ENCODE results near the gene IBA57.
A peak's percentile ranks its signal among the peaks of the same experiment; 100 is the strongest.

The IBA57 gene

GRCh38 chr1:228144193-228144992, 21.2 kb upstream of the IBA57 start:
- DNase-seq: no peak

- no peak for DNase-seq
These were observed 20.6 kb upstream of the IBA57 start for GRCh38 chr1:228144993-228145343.

GRCh38 chr1:228145463-228146416, 19.9 kb upstream of the IBA57 start:
- no peak for DNase-seq

GRCh38 chr1:228146417-228147150, 19.0 kb upstream of the IBA57 start:
- DNase-seq: no peak

GRCh38 chr1:228147151-228147693, 18.4 kb upstream of the IBA57 start:
- DNase-seq: no peak

- DNase-seq: no peak
These were observed 17.8 kb upstream of the IBA57 start for GRCh38 chr1:228147768-228148167.

- peak in 12 of 56 donors; percentile 8 to 65 (median 30) for DNase-seq
These were observed 17.3 kb upstream of the IBA57 start for GRCh38 chr1:228148196-228148861.

GRCh38 chr1:228148935-228149405, 16.6 kb upstream of the IBA57 start:
- no peak for DNase-seq

GRCh38 chr1:228149406-228150119, 16.0 kb upstream of the IBA57 start, which contains the start of gene GJC2:
Gene GJC2 (plus strand): TSS chr1:228149930. CDS start chr1:228157759, 7,829 bp downstream.
- DNase-seq: peak in 38 of 56 donors; percentile 15 to 78 (median 48)

GRCh38 chr1:228150120-228150460, 15.5 kb upstream of the IBA57 start:
- DNase-seq: peak in 5 of 56 donors; percentile 21 to 61 (median 44)

- peak in 44 of 56 donors; percentile 22 to 84 (median 56) for DNase-seq
These were observed 15.0 kb upstream of the IBA57 start for GRCh38 chr1:228150461-228151179.

- DNase-seq: no peak
These were observed 14.3 kb upstream of the IBA57 start for GRCh38 chr1:228151180-228151925.

GRCh38 chr1:228152097-228152917, 13.3 kb upstream of the IBA57 start:
- DNase-seq: no peak

GRCh38 chr1:228152918-228153258, 12.7 kb upstream of the IBA57 start:
- no peak for DNase-seq

GRCh38 chr1:228154021-228154669, 11.5 kb upstream of the IBA57 start:
- DNase-seq: no peak

- no peak for DNase-seq
These were observed 10.7 kb upstream of the IBA57 start for GRCh38 chr1:228154670-228155571.

Measured in amygdala (tissue), 56 donors.